HepG2 (cell line): ENCODE measurements around the gene USP36. TPM values are rescaled to one million over a fixed set of nuclear protein-coding genes. Genes with fewer than 3 reads are reported as not detected.

ENCODE experiments used
- ATAC-seq: fragments of 200-7000 bp; cut with Tn5 transposase; 3 replicates; pipeline ENCODE4 v1.9.1; 2020; ENCODE audit warnings: mild to moderate bottlenecking, moderate library complexity
- BruUV-seq: library from RNA; stranded (reverse); fragments of 400-500 nt; replicated peaks from 2 replicates; lab custom pipeline; 2021; lab: Mats Ljungman, UMichigan
- CTCF ChIA-PET: fragments of 300-600 bp; formaldehyde crosslinking; extraction: SDS; loops from one replicate; lab custom pipeline; 2021; ENCODE audit warnings: low total read pairs, inconsistent platforms, low intra/inter-chr PET ratio; lab: Yijun Ruan, JAX
- POLR2A ChIA-PET: fragments of 350-600 bp; sonication (Branson Sonifier 250); formaldehyde crosslinking; loops from one replicate; lab custom pipeline; 2020; ENCODE audit warnings: antibody characterized with exemption, inconsistent platforms; lab: Yijun Ruan, JAX
- DNase-seq: peaks from one replicate; pipeline ENCODE4 v3.0.0-alpha.2; 2015; ENCODE audit warnings: low spot score
- FAIRE-seq: peaks from 3 replicates; lab custom pipeline; 2011; peaks lifted over from hg19 to GRCh38; lab: Jason Lieb, UNC
- H2AFZ ChIP-seq: one replicate; pipeline ENCODE4 v1.6.1; 2011; ENCODE audit warnings: low read length, inconsistent platforms
- H3K27ac ChIP-seq: fragments of 300-600 bp; 3 replicates; pipeline ENCODE4 v1.8.0; 2011; ENCODE audit warnings: mixed run types, mild to moderate bottlenecking, mixed read lengths, low read length, inconsistent platforms; ENCODE audit not compliant: insufficient read depth; ENCODE audit errors: extremely low read length
- H3K27me3 ChIP-seq, 2 experiments: fragments of 200-600 bp in 1 of 2; 2 replicates in 1 of 2; 3 replicates in 1 of 2; pipeline versions ENCODE4 v1.6.0 to v1.8.0; 2011; ENCODE audit warnings: low read length in 2 of 2, mild to moderate bottlenecking in 2 of 2, moderate library complexity in 2 of 2, inconsistent platforms in 1 of 2; ENCODE audit not compliant: insufficient read depth in 2 of 2, control insufficient read depth in 1 of 2
- H3K36me3 ChIP-seq, 2 experiments: fragments of 200-600 bp in 1 of 2; replicated peaks in 1 of 2; 2 replicates in 1 of 2; 3 replicates in 1 of 2; pipeline versions ENCODE4 v1.5.1 to v1.8.0; 2011; ENCODE audit warnings: low read length in 2 of 2, inconsistent platforms in 1 of 2; ENCODE audit not compliant: insufficient read depth in 2 of 2, control insufficient read depth in 1 of 2
- H3K4me1 ChIP-seq: 2 replicates; pipeline ENCODE4 v1.5.1; 2012; ENCODE audit warnings: low read length, inconsistent platforms; ENCODE audit not compliant: insufficient read depth
- H3K4me2 ChIP-seq: 2 replicates; pipeline ENCODE4 v1.6.0; 2011; ENCODE audit warnings: low read depth, low read length, inconsistent platforms
- H3K4me3 ChIP-seq, 3 experiments: fragments of 200-600 bp in 1 of 3; sonication (generic), shearing (Covaris generic) in 1 of 3; replicated peaks in 1 of 3; 2 replicates each; pipeline ENCODE4 v1.5.1; 2011 to 2016; ENCODE audit warnings: low read length in 3 of 3, inconsistent platforms in 2 of 3, low read depth in 2 of 3, mild to moderate bottlenecking in 2 of 3, control low read depth in 1 of 3, mixed read lengths in 1 of 3; ENCODE audit not compliant: insufficient read depth in 1 of 3
- H3K79me2 ChIP-seq: one replicate; pipeline ENCODE4 v1.6.1; 2011; ENCODE audit warnings: low read length, inconsistent platforms; ENCODE audit not compliant: insufficient read depth
- H3K9ac ChIP-seq: 2 replicates; pipeline ENCODE4 v1.6.0; 2011; ENCODE audit warnings: mild to moderate bottlenecking, low read depth, low read length, inconsistent platforms; ENCODE audit not compliant: insufficient read depth
- H3K9me3 ChIP-seq: 2 replicates; pipeline ENCODE4 v1.5.1; 2012; ENCODE audit warnings: mild to moderate bottlenecking, low read length
- H4K20me1 ChIP-seq: 2 replicates; pipeline ENCODE4 v1.6.0; 2011; ENCODE audit warnings: inconsistent platforms, mild to moderate bottlenecking, low read length, moderate library complexity; ENCODE audit not compliant: insufficient read depth
- ATF7 ChIP-seq, 2 experiments: fragments of 450-650 bp in 1 of 2; sonication (generic) in 1 of 2; formaldehyde crosslinking in 1 of 2; IDR thresholded peaks; 2 replicates each; pipeline versions ENCODE4 v1.4.0 to v1.6.1; 2016 to 2020; ENCODE audit warnings: antibody characterized with exemption in 1 of 2, mild to moderate bottlenecking in 1 of 2, missing genetic modification reagents in 1 of 2
- BCLAF1 ChIP-seq: fragments of 450-650 bp; IDR thresholded peaks from 2 replicates; pipeline ENCODE4 v1.6.1; 2017; ENCODE audit warnings: mild to moderate bottlenecking
- GRHL1 ChIP-seq: sonication (generic); formaldehyde crosslinking; conservative IDR thresholded peaks from 2 replicates; pipeline ENCODE4 v1.8.0; 2022; ENCODE audit warnings: missing genetic modification reagents
- KMT2A ChIP-seq: sonication (generic); formaldehyde crosslinking; IDR thresholded peaks from 2 replicates; pipeline ENCODE4 v1.4.0; 2020; ENCODE audit warnings: missing genetic modification reagents
- SATB2 ChIP-seq: sonication (generic); formaldehyde crosslinking; IDR thresholded peaks from 2 replicates; pipeline ENCODE4 v1.5.0; 2020; ENCODE audit warnings: missing genetic modification reagents
- ZBTB38 ChIP-seq: sonication (generic); formaldehyde crosslinking; IDR thresholded peaks from 2 replicates; pipeline ENCODE4 v1.5.1; 2020; ENCODE audit warnings: mild to moderate bottlenecking, missing genetic modification reagents
- ZNF136 ChIP-seq: sonication (generic); formaldehyde crosslinking; IDR thresholded peaks from 2 replicates; pipeline ENCODE4 v1.8.1; 2022; ENCODE audit warnings: low read depth, mild to moderate bottlenecking, moderate library complexity, missing genetic modification reagents
- ZNF143 ChIP-seq: sonication (generic); formaldehyde crosslinking; IDR thresholded peaks from 2 replicates; pipeline ENCODE4 v1.4.0; 2020; ENCODE audit warnings: missing genetic modification reagents
- ZNF333 ChIP-seq: sonication (generic); formaldehyde crosslinking; IDR thresholded peaks from 2 replicates; pipeline ENCODE4 v1.4.0; 2020; ENCODE audit warnings: mild to moderate bottlenecking, missing genetic modification reagents, borderline replicate concordance
- ZNF503 ChIP-seq: sonication (generic); formaldehyde crosslinking; IDR thresholded peaks from 2 replicates; pipeline ENCODE4 v1.4.0; 2020; ENCODE audit warnings: missing genetic modification reagents
- ZNF552 ChIP-seq: sonication (generic); formaldehyde crosslinking; IDR thresholded peaks from 2 replicates; pipeline ENCODE4 v1.9.0; 2022; ENCODE audit warnings: missing genetic modification reagents, mild to moderate bottlenecking, borderline replicate concordance
- ZNF720 ChIP-seq: sonication (generic); formaldehyde crosslinking; IDR thresholded peaks from 2 replicates; pipeline ENCODE4 v1.4.0; 2020; ENCODE audit warnings: missing genetic modification reagents
- ZNF800 ChIP-seq: sonication (generic); formaldehyde crosslinking; IDR thresholded peaks from 2 replicates; pipeline ENCODE4 v1.4.0; 2020; ENCODE audit warnings: missing genetic modification reagents
- ZSCAN21 ChIP-seq: sonication (generic); formaldehyde crosslinking; IDR thresholded peaks from 2 replicates; pipeline ENCODE4 v1.8.0; 2022; ENCODE audit warnings: mild to moderate bottlenecking, missing genetic modification reagents, moderate library complexity, borderline replicate concordance
- WGBS: methylation state at CpG from one replicate; pipeline ENCODE4 v1.1.6; 2017; ENCODE audit warnings: low lambda C conversion rate; 5-methylcytosine and 5-hydroxymethylcytosine counted together
- in situ Hi-C: cut with HindIII; loops from 2 replicates; pipeline ENCODE4 v1.10.0; 2017; ENCODE audit warnings: low pct_unique_long_range_greater_than_20kb; ENCODE audit not compliant: extremely low pct_ligation_motif_present
- intact Hi-C: fragments of 100-400 bp; cut with micrococcal nuclease; formaldehyde crosslinking; loops from one replicate; pipeline ENCODE4 v1.10.0; 2022; ENCODE audit not compliant: unreplicated experiment
- polyA plus RNA-seq, 8 experiments: library from polyadenylated mRNA; depleted of rRNA in 3 of 8; stranded (reverse) in 7 of 8; unstranded in 1 of 8; fragments of >200 nt; fragmentation: Illumina TruSeq in 4 of 8; extraction: Trizol in 4 of 8; gene quantifications; 2 replicates each; pipeline versions ENCODE4 v1.2.1 to v1.2.3, GENCODE V29; 2011 to 2016; ENCODE audit warnings: low read depth in 4 of 8, missing spikeins in 1 of 8, mixed read lengths in 1 of 8; ENCODE audit not compliant: insufficient read depth in 1 of 8
- total RNA-seq, 5 experiments: library from RNA; depleted of rRNA; stranded (reverse); fragments of >200 nt; fragmentation: Illumina TruSeq; extraction: Trizol; gene quantifications; 2 replicates each; pipeline ENCODE4 v1.2.3, GENCODE V29; 2016; ENCODE audit warnings: low read depth in 1 of 5

The USP36 gene
- total and polyA plus RNA-seq, 2 of the 13 experiments (the other 11 are each of a cell fraction or from before 2014, with no cell fraction given) = 29.6 to 45.9 TPM

- FAIRE-seq (no peak), ATAC-seq (no peak), DNase-seq (no peak)
- peak overlapping the region; percentile 93 for H3K27ac ChIP-seq
- H3K9me3 ChIP-seq = no peaks in the 10 kb centered on the region
- H3K4me2 ChIP-seq = no peak overlapping the region
- no peaks in the 10 kb centered on the region for H4K20me1 ChIP-seq
- no peak overlapping the region for H3K9ac ChIP-seq
- no peak overlapping the region for H2AFZ ChIP-seq
- intact Hi-C loops = no loop called here
- H3K4me3 ChIP-seq = no peak overlapping the region
- CTCF ChIA-PET = no interaction called here
- H3K27me3 ChIP-seq = no peaks in the 10 kb centered on the region
- POLR2A ChIA-PET = no interaction called here
- peaks cover 83% of the 10 kb centered on the region for H3K4me1 ChIP-seq
- H3K36me3 ChIP-seq = no peaks in the 10 kb centered on the region
- peaks cover 78% of the 10 kb centered on the region for H3K79me2 ChIP-seq
- WGBS = 97% methylated on average over 13 of the region's 13 CpGs
- no TSS peak for BruUV-seq
- TF ChIP-seq ZSCAN21 = no peak
- TF ChIP-seq ZNF503 (CRISPR knock-in tag) = no peak
- TF ChIP-seq ZNF333 = no peak
- peak; percentile 93 for TF ChIP-seq ATF7 (IDR thresholded peaks at IDR 0.05)
- no peak for TF ChIP-seq ATF7 (CRISPR knock-in tag; IDR thresholded peaks at IDR 0.05)
- TF ChIP-seq BCLAF1 = no peak
- no peak for TF ChIP-seq SATB2
- no peak for TF ChIP-seq ZNF552
- TF ChIP-seq ZNF720 = no peak
- TF ChIP-seq KMT2A = no peak
- TF ChIP-seq ZNF800 (CRISPR knock-in tag) = no peak
- TF ChIP-seq ZNF136 (CRISPR knock-in tag) = no peak
- no peak for TF ChIP-seq GRHL1 (CRISPR knock-in tag)
- peak; percentile 42; the same call in 1 of the 2 replicates for TF ChIP-seq ZBTB38 (CRISPR knock-in tag)
- TF ChIP-seq ZNF143 (CRISPR knock-in tag) = no peak
- in situ Hi-C loops = no loop called here
These were observed 87.0 kb downstream of the USP36 start for GRCh38 chr17:78753316-78754250.
